Activated CD4-positive, alpha-beta T cell treated with anti-CD3 and anti-CD28 coated beads, Interleukin-2, amount 50 U/mL, for 16 hours (primary cell): Measurements from ENCODE around the gene VGLL2.
"Not testable (repeated sequence)": the region's sequence is repeated elsewhere in the genome, so short reads cannot be mapped to it uniquely, and the experiment has no call there.

Source experiments
- DNase-seq: peaks from one replicate; pipeline ENCODE4 v3.0.0-alpha.2; 2020

VGLL2 gene, protein sequence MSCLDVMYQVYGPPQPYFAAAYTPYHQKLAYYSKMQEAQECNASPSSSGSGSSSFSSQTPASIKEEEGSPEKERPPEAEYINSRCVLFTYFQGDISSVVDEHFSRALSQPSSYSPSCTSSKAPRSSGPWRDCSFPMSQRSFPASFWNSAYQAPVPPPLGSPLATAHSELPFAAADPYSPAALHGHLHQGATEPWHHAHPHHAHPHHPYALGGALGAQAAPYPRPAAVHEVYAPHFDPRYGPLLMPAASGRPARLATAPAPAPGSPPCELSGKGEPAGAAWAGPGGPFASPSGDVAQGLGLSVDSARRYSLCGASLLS

DNA sequence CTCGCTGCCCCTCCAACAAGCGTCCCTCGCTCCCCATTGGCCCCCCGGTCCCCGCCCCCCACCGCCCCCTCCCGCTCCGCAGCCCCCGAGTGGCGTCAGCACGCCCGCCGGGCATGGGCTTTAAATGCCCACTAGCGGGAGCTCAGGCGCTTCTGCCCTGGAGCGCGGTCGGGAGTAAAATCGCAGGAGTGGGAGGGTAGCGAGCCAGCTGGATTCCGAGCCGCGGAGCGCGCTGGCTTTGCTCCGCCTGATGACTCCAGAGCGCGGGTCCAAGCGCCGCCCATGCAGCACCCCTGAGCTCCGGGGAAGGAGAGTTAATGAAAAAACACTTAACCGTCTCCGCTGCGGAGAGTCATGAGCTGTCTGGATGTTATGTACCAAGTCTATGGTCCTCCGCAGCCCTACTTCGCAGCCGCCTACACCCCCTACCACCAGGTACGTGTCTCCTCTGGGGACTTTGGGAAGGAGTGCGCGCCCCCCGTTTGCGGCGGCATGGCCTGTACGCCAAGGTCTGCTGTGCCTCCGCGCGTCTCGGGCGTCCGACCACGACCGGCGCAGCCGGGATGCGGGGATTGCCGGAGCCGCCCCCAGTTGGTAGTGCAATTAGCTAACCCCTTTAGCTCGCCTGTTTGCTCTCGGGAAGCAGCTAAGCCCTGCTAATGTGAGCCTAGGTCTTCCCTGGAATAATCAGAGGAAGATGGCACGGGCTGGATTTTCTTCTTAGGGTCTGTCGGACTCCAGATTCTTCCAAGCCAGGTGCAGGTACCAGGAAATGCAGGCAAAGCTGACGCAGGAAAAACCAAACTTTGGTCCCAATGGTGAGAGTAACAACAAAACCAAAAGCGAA is at the start of gene VGLL2:
Gene VGLL2 (plus strand): TSS at position 149 of the 847 bp plus-strand sequence. CDS start 206 bp downstream, at position 355.
- DNase-seq = no peak

DNA sequence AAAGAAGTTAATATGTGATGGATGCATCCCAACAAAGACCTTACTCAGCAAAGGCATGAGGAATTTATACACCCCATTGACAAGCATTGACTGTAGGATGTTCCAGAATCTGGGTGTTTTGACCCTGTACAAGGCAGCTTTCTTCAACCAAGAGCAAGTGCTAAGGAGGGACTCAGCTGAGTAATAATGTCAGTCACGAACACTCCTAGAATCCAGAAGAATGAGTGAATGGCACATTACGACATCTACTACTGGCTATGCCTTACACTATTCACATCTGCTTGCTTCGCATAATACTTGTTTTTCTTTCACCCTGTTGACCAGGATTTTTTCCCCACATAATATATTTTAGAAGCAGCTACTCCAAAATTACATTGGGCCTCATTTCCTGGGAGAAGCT is 42.5 kb upstream of the VGLL2 start:
- no peak for DNase-seq

DNA sequence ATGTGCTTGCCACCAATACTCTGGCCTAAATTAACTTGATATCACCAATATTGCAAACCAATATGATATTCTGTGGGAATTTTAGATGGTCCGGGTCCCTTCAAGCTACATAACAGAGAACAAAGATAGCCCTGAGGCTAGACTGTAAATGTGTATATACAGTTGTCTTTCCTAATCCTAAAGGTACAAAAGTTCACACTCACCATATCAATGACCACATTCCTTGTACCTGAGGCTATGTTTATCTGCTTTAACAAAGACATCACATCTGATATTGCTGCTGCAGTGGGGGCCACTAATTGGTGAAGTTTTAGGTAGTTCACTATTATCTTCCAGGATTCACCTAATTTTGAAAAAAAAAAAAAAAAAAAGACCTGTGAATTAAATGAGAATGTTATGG is 38.6 kb upstream of the VGLL2 start:
- DNase-seq = no peak

DNA sequence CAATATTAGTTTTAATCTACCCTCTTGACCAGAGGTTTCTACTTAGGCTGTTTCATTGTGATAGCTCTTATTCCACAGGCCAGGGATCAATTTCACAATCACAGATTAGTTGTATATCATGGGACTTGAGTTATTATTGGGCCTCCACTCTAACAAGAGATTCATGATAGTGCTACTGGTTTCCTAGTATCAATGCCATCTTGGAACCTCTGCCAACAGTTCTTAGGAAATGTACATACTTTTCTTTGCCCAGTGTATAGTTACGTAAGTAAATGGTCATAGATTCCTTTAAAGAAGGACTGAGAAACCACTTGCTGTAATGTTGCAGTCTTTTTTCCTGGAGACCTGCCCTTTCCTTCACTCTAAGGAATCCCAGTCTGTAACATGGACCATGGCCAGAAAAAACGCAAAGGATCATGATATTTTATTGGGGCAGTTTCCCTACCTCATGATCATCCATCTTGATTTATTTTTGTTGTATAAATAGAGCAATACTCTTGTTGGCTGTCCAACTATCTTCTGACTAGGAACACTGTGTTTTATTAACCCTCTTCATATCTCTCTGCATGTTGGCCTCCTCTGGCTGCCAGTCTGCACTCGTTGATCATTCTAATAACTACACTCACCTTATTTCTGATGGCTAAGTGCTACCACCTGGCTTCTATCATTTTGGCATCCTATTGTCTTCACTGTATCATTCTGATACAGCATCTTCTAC is 38.0 kb upstream of the VGLL2 start:
- DNase-seq = no peak

DNA sequence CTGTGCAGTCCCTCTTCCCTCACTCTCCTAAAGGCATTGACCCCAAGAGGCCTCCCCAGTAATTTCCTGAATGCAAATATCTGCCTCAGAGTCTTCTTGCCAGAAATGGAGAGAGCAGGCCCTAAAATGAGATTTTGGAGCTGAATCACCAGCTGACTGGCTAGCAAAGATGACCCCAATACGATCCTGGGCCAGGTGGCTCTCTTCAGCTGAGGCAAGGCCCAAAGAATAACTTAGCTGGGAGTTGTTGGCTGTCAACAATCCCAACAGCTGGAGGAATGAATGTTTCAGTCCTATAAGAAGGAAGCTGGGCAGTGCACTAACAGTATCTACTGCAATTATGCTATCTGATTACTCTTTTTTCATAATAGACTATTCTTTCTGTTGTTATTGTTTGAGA is 37.2 kb upstream of the VGLL2 start:
- no peak for DNase-seq

DNA sequence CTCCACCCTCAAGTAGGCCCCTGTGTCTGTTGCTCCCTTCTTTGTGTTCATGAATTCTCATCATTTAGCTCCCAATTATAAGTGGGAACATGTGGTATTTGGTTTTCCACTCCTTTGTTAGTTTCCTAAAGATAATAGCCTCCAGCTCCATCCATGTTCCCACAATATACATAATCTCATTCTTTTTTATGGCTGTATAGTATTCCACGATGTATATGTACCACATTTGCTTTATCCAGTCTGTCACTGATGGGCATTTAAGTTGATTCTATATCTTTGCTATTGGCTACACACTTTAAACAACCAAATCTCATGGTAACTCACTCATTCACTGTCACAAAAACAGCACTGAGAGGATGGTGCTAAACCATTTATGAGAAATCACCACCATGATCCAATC is 35.5 kb upstream of the VGLL2 start:
- no peak for DNase-seq

DNA sequence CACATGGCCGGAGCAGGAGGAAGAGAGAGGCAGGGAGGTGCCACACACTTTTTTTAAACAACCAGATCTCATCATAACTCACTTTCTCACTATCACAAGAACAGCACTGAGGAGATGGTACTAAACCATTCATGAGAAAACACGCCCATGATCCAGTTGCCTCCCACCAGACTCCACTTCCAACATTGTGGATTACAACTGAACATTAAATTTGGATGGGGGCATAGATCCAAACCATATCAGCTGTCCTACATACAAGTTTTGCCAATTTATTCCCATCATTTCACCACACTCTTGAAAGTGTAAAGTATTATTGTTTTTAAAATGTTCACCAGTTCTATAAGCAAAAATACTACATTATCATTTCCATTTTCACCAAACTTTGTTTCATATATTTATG is 33.9 kb upstream of the VGLL2 start:
- DNase-seq = no peak

DNA sequence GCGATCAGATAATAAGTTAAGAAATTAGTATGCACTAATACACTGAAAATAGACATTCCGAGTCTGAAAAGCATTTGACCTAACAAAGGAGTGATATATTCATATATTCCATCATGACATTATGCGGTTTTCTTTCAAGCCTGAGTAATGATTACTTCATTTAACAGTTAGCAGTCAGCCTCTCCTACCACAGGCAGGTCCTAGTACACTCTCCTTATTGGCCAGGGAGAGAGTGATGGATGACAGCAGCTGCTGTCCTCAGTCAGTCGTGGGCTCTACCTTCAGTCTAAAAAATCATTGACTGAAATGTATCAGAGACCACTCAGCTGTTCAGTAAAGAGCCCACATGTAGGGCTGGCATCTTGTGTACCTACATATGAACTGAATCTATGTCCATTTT is 33.2 kb upstream of the VGLL2 start:
- no peak for DNase-seq

DNA sequence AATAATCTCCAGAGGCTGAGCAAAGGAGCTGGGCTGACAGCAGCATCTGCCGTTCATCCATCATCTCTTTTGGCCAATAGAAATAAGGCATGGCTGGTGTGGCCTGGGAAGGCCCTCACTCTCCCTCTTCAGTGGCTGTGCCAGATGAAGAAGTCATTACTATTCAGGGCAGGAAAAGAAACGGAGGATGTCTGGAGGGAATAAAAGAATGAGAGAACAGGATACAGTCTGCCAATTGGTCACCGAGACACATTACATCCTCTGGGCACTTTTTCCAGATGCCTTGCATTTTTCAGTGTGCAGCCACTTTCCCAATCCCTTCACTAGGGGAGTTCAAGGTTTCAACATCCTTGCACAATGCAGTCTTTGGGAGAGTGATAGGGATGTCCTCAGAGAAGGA is 32.2 kb upstream of the VGLL2 start:
- no peak for DNase-seq

DNA sequence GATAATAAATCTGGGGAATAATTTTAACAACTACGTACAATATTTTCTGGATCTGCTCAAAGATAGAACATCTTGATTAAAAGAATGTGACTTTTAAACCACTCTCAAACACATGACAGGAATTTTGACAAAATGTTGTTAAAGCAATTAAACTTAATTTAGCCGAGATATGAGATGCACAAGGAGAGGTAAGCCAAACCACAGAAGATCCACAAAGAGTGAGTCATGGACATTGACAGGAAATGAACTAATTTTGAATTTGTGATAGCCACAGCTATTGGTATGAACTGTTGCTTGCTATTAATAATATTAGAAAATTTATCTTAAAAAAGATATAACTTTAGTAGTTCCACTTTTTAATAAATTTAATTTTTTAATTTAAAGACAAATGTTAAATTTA is 27.8 kb upstream of the VGLL2 start:
- DNase-seq = no peak

DNA sequence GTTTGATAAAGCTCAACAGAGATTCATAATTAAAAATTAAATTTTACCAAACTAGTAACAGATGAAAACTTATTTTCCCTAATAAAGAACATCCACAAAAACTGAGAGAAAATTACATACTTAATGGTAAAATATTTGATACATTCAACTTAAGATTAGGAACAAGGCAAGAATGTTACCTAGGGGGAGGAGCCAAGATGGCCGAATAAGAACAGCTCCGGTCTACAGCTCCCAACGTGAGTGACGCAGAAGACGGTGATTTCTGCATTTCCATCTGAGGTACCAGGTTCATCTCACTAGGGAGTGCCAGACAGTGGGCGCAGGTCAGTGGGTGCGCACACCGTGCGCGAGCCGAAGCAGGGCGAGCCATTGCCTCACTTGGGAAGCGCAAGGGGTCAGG is 20.8 kb upstream of the VGLL2 start:
- not testable (repeated sequence) for DNase-seq

DNA sequence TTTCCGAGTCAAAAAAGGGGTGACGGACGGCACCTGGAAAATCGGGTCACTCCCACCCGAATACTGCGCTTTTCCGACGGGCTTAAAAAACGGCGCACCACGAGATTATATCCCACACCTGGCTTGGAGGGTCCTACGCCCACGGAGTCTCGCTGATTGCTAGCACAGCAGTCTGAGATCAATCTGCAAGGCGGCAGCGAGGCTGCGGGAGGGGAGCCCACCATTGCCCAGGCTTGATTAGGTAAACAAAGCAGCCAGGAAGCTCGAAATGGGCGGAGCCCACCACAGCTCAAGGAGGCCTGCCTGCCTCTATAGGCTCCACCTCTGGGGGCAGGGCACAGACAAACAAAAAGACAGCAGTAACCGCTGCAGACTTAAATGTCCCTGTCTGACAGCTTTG is 20.4 kb upstream of the VGLL2 start:
- not testable (repeated sequence) for DNase-seq

DNA sequence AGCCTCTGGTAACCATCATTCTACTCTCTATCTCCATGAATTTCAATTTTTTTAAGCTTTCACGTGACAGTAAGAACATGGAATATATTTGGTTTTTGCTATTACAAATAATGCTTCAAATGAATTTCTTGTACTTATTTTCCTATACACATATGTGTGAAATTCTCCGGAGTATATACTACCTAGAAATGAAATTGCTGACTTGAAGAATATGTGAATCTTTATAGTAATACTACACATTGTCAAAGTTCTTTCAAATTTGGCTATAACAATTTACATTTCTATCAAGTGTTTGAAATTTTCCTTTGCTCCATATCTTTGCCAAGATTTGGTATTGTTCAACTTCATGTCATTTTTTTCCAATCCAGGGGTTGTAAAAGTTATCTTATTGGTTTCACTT is 11.6 kb upstream of the VGLL2 start:
- no peak for DNase-seq

DNA sequence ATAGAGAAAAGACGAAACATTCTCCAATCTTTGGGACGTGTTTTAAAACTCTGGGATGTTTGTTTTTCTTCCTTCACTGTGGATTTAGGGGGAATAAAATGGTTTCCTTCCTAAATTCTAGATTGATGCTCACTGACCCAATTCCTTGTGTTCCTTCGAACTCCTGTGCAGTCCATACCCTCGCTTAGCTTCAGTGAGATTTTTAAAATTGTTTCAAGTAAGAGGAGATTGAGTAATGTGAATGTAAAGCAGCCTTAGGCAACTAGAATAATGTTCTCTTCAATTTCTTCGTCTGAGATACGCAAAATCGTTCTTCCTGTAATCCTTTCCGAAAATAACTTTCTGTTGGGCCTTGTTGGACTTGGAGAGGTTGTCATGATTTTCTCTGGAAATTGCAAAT is 2.6 kb upstream of the VGLL2 start:
- no peak for DNase-seq

DNA sequence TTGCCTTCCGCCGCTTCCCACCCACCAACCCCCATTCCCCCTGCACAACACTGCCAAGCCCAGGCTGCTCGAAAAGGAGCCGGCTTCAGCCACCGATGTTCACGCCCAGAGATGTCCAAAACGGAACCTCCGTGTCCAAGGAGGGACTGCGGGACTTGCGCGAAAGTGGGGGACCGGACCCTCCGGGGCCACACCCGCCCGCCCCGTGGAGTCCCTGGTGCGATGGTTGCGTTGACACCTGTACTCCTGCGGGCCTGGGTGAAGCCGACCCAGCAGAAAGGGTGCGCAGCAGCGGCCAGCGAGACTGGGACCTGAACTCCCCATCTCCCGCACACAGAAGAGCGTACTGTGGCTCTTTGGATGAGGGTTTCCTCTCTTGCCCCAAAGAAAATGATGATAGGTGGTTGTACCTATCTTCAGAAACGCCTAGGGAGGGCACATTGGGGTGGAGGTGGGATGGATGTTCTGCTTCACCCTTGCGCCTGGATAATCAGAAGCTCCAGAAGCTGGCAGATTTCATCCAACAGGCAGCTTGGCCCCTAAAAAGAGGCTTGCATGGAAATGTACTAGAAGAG is 1.9 kb upstream of the VGLL2 start:
- DNase-seq = no peak

DNA sequence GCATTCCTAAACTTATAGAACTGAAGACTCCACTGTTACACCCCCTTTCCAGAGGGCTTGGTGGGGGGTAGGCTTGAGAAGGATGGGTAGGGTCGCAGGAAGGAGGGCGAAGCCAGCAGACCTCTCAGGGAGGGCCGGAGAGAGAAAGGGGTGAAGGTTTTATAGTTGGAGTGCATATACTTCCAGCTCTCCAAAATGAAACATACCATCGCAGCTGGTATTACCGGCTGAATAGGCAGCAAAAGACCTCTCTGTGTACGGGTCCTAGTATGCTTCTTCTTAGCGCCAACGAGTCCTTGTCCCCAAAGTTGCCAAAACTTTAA is 1.0 kb upstream of the VGLL2 start:
- no peak for DNase-seq

DNA sequence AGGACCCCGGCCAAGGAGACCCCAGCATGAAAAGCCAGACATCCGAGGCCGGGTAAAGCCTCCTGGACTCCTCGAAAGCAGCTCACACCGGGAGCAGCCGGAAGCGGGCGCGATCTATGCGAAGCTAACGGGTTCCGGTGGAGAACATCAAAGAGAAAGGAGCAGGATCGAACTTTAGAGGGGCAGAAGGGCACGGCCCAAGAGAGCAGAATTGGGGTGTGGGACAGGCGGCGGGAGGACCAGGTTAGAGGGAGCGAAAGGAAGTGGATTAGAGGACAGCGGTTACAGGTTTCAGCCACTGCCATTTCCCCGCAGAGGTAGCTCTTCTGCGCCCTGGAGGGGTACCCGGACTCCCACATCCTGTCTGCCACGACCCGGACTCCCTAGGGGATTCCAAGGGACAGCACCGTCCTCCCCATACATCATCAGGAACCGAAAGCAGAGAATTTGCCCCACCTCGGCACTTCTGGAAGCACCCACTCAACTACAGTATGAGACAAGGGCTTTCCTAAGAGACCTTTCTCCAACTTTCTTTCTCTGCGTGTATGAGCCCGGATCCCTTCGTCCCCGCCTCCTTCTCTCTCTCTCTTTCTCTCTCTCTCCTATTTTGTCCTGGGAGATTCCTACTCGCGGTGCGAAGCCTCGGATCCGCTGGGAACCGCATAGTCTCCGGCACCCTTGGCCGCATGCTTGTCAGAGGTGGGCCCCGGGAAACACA is 507 bp upstream of the VGLL2 start:
- no peak for DNase-seq

DNA sequence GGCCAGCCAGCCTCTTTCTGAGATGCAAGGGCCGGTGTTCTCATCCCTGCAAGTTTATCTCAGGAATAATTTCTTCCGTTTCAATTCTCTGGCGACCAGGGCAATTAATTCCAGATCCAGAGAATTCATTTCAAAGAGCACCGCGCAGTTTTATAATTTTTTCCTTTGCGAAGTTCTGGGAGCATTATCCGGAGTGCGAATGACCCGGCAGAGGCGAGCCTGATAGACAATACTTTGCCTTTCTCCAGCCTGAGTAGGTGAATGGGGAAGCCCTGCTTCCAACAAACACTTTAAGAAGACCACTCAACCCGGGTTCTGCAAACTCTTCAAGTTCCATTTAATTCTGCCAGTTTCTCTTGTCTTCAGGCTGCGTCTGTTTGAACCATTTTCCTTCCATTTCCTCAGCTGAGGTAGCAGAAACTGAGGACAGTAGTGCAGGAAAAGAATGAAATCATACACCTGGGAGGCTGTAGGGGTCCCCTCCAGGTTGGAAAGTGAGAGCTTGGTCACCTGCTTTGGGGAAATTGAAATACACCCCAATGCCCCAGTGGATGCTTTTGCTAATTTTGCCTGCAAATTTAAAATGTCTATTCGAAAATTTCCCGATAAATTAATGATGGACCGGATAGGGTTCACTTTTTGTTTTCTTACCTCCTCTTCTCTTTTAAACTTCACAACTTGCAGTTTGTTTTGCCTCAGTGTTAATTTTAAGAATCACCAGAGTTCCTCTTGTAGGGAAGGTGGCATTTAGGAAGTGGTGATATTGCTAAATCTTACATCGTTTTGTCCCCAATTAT is 1.1 kb downstream of the VGLL2 start:
- no peak for DNase-seq

DNA sequence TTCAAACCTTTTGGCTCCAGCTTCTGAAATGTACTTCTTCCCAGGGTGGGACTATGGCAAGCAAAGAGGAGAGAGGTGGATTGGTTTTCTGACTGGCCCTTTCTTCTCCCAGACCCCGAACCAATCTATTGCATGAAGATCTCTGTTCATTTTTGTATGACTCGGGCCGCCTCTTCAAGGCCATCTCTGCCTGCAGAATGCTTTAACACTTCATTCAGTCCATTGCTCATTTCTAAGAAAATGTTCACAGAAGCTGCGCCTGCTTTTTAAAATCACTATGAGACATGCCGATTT is 1.6 kb downstream of the VGLL2 start:
- DNase-seq = no peak

DNA sequence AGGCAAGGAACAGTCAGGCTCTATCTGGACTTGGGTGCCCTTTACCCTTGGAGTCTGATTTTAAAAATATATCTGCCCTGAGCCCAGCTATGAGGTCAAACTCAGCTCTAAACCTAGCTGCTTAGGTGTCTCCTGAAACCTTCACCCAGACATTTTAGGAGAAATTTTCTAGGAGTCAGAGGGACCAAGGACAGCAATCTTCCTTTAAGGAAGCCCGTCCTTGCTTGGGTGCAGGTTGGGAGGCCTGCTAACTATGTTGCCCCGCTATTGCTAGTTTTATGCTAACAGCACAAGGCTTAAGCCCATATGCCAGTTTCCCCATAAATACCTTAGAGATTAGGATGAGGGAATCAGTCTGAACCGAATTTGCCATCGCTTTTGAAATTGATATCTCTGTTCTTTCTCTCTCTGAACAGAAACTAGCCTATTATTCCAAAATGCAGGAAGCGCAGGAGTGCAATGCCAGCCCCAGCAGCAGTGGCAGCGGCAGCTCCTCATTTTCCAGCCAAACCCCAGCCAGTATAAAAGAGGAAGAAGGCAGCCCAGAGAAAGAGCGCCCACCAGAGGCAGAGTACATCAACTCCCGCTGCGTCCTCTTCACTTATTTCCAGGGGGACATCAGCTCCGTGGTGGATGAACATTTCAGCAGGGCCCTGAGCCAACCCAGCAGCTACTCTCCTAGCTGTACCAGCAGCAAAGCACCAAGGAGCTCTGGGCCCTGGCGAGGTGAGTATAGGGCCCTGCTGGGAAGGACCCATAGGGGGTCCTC is 2.6 kb downstream of the VGLL2 start:
- no peak for DNase-seq

DNA sequence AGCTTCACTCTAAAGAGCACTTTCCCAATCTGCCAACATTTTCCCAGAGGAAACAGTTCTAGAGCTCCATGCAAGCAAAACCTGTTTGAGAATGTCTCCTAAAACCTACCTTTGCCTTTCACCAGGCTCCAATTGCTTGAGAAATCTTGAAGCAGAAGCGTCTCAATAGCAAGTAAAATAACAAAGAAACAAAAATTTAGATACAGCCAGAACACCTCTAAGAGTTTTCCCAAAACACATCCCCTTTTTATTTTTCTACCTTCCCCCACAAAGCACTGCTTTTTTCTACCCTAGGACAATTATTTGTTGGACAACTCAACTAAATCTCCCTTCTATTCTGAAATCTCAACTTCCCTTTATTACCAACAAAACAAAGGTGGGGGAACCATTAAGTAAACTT is 3.6 kb downstream of the VGLL2 start:
- no peak for DNase-seq

DNA sequence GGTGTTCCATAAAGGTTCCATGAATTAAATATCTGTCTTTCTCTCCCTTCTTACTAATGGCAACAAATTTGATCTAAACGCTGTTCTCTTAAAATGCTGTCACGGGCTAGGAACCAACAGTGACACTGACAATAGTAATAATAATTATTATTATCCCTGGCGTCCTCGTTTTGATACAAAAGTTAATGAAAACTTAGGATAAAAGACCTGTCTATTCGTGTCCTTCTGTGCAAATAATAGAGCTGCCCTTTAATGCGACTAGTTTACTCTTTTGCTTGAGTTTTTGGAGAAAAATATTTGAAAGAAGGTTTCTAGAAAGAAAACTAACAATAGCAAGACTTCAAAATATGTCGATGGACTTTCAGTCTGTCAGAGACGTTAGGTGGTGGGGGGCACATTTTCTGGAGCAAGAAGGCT is 4.3 kb downstream of the VGLL2 start:
- DNase-seq = no peak
